ENCODE measurements around the gene ANTXR1.

DNA sequence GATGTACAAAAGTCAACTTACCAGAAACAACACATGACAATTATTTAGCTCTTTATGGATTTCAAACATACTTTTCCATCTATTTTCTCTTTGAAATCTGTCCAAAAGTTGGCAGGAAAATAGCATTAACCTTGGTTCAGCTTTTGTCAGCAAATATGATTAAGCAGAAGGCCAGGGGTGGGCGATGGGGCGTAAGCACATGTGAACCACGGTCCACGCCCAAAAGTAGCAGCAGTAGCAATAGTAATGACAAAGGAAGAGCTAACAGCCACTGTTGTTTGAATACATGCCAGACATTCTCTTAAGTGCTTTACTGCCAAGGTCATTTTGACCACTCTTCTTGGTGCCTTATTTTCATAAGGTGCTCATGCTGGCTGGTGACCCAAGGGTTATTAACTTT is 73.5 kb downstream of the ANTXR1 start:
- TF ChIP-seq, protein P1, sequence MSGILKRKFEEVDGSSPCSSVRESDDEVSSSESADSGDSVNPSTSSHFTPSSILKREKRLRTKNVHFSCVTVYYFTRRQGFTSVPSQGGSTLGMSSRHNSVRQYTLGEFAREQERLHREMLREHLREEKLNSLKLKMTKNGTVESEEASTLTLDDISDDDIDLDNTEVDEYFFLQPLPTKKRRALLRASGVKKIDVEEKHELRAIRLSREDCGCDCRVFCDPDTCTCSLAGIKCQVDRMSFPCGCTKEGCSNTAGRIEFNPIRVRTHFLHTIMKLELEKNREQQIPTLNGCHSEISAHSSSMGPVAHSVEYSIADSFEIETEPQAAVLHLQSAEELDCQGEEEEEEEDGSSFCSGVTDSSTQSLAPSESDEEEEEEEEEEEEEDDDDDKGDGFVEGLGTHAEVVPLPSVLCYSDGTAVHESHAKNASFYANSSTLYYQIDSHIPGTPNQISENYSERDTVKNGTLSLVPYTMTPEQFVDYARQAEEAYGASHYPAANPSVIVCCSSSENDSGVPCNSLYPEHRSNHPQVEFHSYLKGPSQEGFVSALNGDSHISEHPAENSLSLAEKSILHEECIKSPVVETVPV (CRISPR knock-in tag; IDR thresholded peaks at IDR 0.05), result no peak
- TF ChIP-seq ZFP30 (CRISPR knock-in tag; IDR thresholded peaks at IDR 0.05), result no peak
- TF ChIP-seq ZC3H10 (CRISPR knock-in tag; IDR thresholded peaks at IDR 0.05), result no peak
- TF ChIP-seq GLIS3 (CRISPR knock-in tag; IDR thresholded peaks at IDR 0.05), result no peak
- TF ChIP-seq, protein P2, sequence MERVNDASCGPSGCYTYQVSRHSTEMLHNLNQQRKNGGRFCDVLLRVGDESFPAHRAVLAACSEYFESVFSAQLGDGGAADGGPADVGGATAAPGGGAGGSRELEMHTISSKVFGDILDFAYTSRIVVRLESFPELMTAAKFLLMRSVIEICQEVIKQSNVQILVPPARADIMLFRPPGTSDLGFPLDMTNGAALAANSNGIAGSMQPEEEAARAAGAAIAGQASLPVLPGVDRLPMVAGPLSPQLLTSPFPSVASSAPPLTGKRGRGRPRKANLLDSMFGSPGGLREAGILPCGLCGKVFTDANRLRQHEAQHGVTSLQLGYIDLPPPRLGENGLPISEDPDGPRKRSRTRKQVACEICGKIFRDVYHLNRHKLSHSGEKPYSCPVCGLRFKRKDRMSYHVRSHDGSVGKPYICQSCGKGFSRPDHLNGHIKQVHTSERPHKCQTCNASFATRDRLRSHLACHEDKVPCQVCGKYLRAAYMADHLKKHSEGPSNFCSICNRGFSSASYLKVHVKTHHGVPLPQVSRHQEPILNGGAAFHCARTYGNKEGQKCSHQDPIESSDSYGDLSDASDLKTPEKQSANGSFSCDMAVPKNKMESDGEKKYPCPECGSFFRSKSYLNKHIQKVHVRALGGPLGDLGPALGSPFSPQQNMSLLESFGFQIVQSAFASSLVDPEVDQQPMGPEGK (CRISPR knock-in tag; IDR thresholded peaks at IDR 0.05; ENCODE audit: borderline replicate concordance), result no peak
- TF ChIP-seq ARNTL (CRISPR knock-in tag; IDR thresholded peaks at IDR 0.05; ENCODE audit: borderline replicate concordance, low read depth), result no peak
- TF ChIP-seq, protein P3, sequence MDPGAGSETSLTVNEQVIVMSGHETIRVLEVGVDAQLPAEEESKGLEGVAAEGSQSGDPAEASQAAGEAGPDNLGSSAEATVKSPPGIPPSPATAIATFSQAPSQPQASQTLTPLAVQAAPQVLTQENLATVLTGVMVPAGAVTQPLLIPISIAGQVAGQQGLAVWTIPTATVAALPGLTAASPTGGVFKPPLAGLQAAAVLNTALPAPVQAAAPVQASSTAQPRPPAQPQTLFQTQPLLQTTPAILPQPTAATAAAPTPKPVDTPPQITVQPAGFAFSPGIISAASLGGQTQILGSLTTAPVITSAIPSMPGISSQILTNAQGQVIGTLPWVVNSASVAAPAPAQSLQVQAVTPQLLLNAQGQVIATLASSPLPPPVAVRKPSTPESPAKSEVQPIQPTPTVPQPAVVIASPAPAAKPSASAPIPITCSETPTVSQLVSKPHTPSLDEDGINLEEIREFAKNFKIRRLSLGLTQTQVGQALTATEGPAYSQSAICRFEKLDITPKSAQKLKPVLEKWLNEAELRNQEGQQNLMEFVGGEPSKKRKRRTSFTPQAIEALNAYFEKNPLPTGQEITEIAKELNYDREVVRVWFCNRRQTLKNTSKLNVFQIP (CRISPR knock-in tag; IDR thresholded peaks at IDR 0.05; ENCODE audit: borderline replicate concordance, low read depth), result no peak
- no peak for TF ChIP-seq RARB (CRISPR knock-in tag; IDR thresholded peaks at IDR 0.05)
- no peak for TF ChIP-seq ESRRG (CRISPR knock-in tag; IDR thresholded peaks at IDR 0.05)
- no peak for TF ChIP-seq TOX (CRISPR knock-in tag; IDR thresholded peaks at IDR 0.05; ENCODE audit: borderline replicate concordance)
